GM20431 (cell line): Measurements from ENCODE around the gene CALN1.
"Not testable (repeated sequence)": the region's sequence is repeated elsewhere in the genome, so short reads cannot be mapped to it uniquely, and the experiment has no call there.

Experiments used
- in situ Hi-C: fragments of 300-500 bp; cut with MseI, MboI; formaldehyde crosslinking; loops from one replicate; pipeline ENCODE4 v1.15.0; 2020; ENCODE audit warnings: low sequenced_read_pairs; ENCODE audit not compliant: unreplicated experiment

CALN1 gene

DNA sequence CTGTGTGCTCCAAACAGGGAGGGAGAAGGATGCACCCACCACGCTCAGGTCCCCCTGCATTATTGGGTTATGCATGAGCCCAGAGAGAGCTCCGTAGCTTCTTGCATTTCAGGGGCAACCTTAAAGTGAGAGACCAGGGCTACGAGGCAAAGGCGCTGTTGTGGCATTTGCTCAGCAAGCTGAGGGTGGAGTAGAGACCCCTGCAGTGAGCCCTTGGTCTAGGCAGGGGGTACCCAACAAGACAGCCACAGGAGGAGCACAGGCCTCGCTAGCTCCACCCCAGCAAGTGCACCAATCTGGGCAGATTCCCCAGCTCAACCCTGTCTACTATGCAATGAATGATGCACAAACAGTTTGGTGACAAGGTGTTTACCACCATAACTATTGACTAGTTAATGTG, 198.4 kb downstream of the CALN1 start:
- in situ Hi-C loops: no loop called here

GRCh38 chr7:72213081-72213480, 199.1 kb downstream of the CALN1 start:
- in situ Hi-C loops: no loop called here

DNA sequence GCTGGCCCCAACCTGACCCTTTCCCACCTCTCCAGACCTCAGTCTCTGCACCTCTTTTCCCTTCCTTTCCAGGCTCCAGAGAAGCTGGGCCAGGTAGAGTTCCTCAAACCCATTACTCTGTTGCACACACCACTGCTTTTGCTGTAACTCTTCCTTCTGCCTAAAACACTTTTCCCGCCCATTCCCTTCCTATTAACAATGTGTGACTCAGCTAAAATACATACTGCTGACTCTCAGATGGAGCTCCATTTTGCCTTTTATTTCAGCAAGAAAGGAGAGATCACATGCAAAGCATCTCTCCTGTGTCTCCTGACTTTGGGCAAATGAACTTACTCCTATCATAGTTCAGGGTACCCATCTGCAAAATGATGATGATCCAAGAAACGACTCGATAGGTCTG, 201.0 kb downstream of the CALN1 start:
- in situ Hi-C loops: no loop called here

DNA sequence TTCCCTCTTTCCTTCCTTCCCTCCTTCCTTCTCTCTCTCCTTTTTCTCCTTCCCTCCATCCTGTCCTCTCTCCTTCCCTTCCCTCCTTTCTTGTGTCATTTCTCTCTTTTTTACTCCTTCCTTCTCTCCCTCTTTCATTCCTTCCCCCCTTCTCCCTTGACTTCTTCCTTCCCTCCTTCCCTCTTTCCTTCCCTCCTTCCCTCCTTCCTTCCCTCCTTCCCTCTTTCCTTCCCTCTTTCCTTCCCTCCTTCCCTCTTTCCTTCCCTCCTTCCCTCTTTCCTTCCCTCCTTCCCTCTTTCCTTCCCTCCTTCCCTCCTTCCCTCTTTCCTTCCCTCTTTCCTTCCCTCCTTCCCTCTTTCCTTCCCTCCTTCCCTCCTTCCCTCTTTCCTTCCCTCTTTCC, 203.1 kb downstream of the CALN1 start:
- in situ Hi-C loops: not testable (repeated sequence)

DNA sequence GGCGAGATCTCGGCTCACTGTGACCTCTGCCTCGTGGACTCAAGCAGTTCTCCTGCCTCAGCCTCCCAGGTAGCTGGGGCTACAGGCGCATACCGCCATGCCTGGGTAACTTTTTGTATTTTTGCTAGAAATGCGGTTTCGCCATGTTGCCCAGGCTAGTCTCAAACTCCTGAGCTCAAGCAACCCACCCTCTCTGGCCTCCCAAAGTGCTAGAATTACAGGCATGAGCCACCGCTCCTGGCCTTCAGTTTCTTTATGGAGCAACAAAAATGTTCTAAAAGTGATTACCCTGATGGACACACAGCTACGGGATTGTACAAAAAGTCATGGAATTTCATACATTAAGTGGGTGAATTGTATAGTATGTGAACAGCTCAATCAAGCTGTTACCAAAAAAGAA, 216.0 kb downstream of the CALN1 start:
- in situ Hi-C loops: no loop called here

GRCh38 chr7:72190919-72191318, 221.2 kb downstream of the CALN1 start:
- in situ Hi-C loops: no loop called here

- in situ Hi-C loops: no loop called here
These were observed 222.0 kb downstream of the CALN1 start for GRCh38 chr7:72190146-72190545.

- in situ Hi-C loops: no loop called here
These were observed 225.0 kb downstream of the CALN1 start for GRCh38 chr7:72187179-72187578.

GRCh38 chr7:72183835-72184234, 228.3 kb downstream of the CALN1 start:
- in situ Hi-C loops: no loop called here

DNA sequence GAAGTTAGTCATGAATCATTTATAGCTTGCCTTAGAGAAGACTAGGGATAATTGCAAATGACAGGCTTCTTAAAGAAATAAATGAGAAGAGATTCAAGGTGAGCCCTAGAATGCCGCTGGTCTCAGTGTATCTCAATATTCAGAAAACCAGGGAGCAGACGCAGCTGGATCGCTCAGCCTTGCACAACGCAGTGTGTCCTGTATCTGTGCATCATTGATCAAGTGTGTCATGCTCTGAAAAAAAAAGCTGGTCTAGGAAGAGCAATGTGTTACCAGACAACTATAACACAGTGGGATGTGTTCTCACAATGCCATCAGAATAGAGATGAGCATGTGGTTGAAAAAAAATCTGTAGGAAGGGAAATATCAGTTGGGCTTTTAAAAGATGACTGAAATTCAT, 230.1 kb downstream of the CALN1 start:
- in situ Hi-C loops: no loop called here

DNA sequence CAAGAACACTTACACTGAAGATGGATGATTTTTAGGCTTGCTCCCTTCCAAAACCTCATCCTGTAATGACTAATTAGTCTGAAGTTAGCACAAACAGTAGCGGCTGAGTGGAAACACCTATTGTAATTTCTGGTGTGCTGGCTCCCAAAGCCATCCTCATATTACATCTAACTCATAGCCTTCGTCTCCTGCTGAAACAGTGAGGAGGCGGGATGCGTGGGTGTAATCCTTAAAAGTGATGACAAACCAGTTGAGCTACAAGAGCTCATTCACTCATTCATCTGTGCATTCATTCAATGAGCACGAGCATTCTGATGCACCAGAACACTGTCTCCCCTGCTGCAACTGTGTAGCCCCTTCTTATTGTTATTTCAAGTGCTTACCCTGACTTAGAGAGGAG, 235.3 kb downstream of the CALN1 start:
- in situ Hi-C loops: no loop called here

- in situ Hi-C loops: no loop called here
These were observed 241.7 kb downstream of the CALN1 start for GRCh38 chr7:72170475-72170874.

GRCh38 chr7:72163271-72163670, 248.9 kb downstream of the CALN1 start:
- in situ Hi-C loops: no loop called here

DNA sequence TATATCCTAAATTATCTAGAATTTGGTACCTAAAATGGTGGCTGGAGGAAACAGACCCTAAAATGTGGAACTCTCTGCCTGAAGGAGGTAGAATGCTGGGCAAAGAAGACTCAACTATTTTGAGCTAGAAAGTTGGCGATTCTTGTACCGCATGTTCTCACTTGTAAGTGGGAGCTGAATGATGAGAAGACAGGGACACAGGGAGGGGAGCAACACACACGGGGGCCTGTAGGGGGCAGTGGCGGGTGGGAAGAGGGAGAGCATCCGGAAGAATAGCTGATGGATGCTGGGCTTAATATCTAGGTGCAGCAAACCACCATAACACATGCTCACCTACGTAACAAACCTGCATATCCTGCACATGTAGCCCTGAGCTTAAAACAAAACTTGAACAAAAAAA, 250.6 kb downstream of the CALN1 start:
- in situ Hi-C loops: no loop called here

GRCh38 chr7:72159911-72160310, 252.2 kb downstream of the CALN1 start:
- in situ Hi-C loops: no loop called here

GRCh38 chr7:72156671-72157070, 255.5 kb downstream of the CALN1 start:
- in situ Hi-C loops: no loop called here

- in situ Hi-C loops: no loop called here
These were observed 259.0 kb downstream of the CALN1 start for GRCh38 chr7:72153132-72153512.

GRCh38 chr7:72152161-72153131, 259.7 kb downstream of the CALN1 start:
- in situ Hi-C loops: no loop called here

DNA sequence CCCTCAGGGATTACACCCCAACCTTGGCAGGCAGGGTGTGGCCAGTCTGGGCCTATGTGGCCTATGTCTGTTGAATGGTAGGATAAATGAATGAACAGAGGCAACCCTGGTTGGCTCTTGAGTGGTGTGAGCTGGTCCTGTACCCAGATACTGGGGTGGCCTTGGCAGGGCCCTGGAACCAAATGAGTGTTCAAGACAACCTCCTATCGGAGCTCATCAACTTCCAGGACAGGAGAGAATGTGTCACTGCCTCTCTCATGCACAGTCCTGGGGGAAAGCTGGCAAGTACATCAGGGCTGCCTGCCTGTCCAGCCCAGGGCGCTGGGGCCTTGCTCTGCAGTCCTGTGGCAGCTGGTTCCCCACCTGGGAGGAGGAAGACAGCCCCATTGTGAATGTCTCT, 271.6 kb downstream of the CALN1 start:
- in situ Hi-C loops: no loop called here

GRCh38 chr7:72127136-72127535, 285.0 kb downstream of the CALN1 start:
- in situ Hi-C loops: no loop called here

- in situ Hi-C loops: no loop called here
These were observed 288.2 kb downstream of the CALN1 start for GRCh38 chr7:72123913-72124312.

DNA sequence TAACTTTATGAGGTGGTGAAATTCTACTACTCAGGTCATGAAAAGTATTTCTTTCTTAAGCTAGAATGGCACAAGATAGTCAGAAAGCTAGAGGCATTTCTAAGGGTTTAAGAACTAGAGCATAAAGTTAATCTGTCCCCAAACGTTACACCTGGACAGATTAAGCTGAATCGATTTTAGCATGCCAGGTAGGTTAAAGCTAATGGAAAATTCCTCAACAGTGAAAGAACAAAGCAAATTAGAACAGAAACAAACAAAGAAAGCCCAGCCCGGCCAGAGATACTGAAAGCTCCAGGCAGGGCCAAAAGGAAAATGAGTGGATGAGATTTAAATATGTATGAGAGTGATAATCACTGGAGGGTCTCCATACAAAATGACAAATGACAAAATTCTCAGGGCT, 293.8 kb downstream of the CALN1 start:
- in situ Hi-C loops: no loop called here
